Measurements from ENCODE around the gene AKR7A2. TPM values are rescaled to one million over a fixed set of nuclear protein-coding genes. Genes with fewer than 3 reads are reported as not detected.

The AKR7A2 gene
- total RNA-seq, 1 experiment from 2014 or later: 86.6 TPM

- Histone ChIP-seq H3K36me3 (ENCODE audit: control insufficient read depth, insufficient read depth, low read length) (no peaks in the 10 kb centered on the region), H3K4me1 (ENCODE audit: control insufficient read depth, insufficient read depth, low read length) (peaks cover 18% of the 10 kb centered on the region), H3K9me3 (ENCODE audit: control insufficient read depth, insufficient read depth, low read depth, low read length) (no peaks in the 10 kb centered on the region), H3K27me3 (ENCODE audit: control insufficient read depth, insufficient read depth, low read length) (no peaks in the 10 kb centered on the region), H3K4me3 (ENCODE audit: low read depth in 2 of 2, low read length in 2 of 2) (no peak overlapping the region), H3K27ac (ENCODE audit: low read length) (no peak overlapping the region)
- BruUV-seq (replicated peaks): no TSS peak
- intact Hi-C loops (cut with micrococcal nuclease; ENCODE audit: unreplicated experiment): no loop called here
- TF ChIP-seq TCF7L2 (IDR thresholded peaks at IDR 0.05; ENCODE audit: low read depth, low read length) (no peak), CTCF (IDR thresholded peaks at IDR 0.05) (no peak), POLR2AphosphoS5 (IDR thresholded peaks at IDR 0.05; ENCODE audit: low read depth, low read length) (no peak), SIN3A (IDR thresholded peaks at IDR 0.05; ENCODE audit: borderline replicate concordance, insufficient read depth, low read depth, low read length) (no peak), REST (IDR thresholded peaks at IDR 0.05; ENCODE audit: insufficient read depth in 1 of 2, low read depth in 2 of 2, low read length in 1 of 2) (no peak)
- CTCF ChIA-PET: interaction anchor here (0.6 kb wide), 1 partner anchor 1697 kb away, joined by 4 read pairs; no protein-coding TSS in a partner anchor
- in situ Hi-C loops (cut with HindIII; ENCODE audit: low pct_unique_long_range_greater_than_20kb, low sequenced_read_pairs): no loop called here
- no peak for ATAC-seq
- POLR2A ChIA-PET: no interaction called here
- no peak for DNase-seq (ENCODE audit: low read depth, low spot score)
These were observed 1.9 kb downstream of the AKR7A2 start for GRCh38 chr1:19310061-19310460.

- Histone ChIP-seq H3K9me3 (ENCODE audit: control insufficient read depth, insufficient read depth, low read depth, low read length) (no peaks in the 10 kb centered on the region), H3K27me3 (ENCODE audit: control insufficient read depth, insufficient read depth, low read length) (no peaks in the 10 kb centered on the region), H3K4me1 (ENCODE audit: control insufficient read depth, insufficient read depth, low read length) (peaks cover 17% of the 10 kb centered on the region), H3K27ac (ENCODE audit: low read length) (no peak overlapping the region), H3K36me3 (ENCODE audit: control insufficient read depth, insufficient read depth, low read length) (no peaks in the 10 kb centered on the region), H3K4me3 (ENCODE audit: low read depth in 2 of 2, low read length in 2 of 2) (no peak overlapping the region)
- CTCF ChIA-PET: no interaction called here
- in situ Hi-C loops (cut with HindIII; ENCODE audit: low pct_unique_long_range_greater_than_20kb, low sequenced_read_pairs) (no loop called here), intact Hi-C loops (cut with micrococcal nuclease; ENCODE audit: unreplicated experiment) (no loop called here)
- DNase-seq (ENCODE audit: low read depth, low spot score) (no peak), ATAC-seq (no peak)
- POLR2A ChIA-PET: no interaction called here
- BruUV-seq (replicated peaks): no TSS peak
- TF ChIP-seq POLR2AphosphoS5 (IDR thresholded peaks at IDR 0.05; ENCODE audit: low read depth, low read length): no peak
- TF ChIP-seq CTCF (IDR thresholded peaks at IDR 0.05): no peak
These were observed 2.7 kb downstream of the AKR7A2 start for GRCh38 chr1:19309123-19309813.

All from Panc1 (cell line).